H1 (cell line): Measurements from ENCODE around the gene C1orf174. TPM values are rescaled to one million over a fixed set of nuclear protein-coding genes. Genes with fewer than 3 reads are reported as not detected.

ENCODE experiments used
- CTCF ChIA-PET: fragments of 300-600 bp; sonication (Branson Sonifier 250); formaldehyde crosslinking; loops from one replicate; lab custom pipeline; 2021; ENCODE audit not compliant: partially characterized antibody; lab: Charles Lee
- POLR2A ChIA-PET: fragments of 300-600 bp; sonication (Branson Sonifier 250); formaldehyde crosslinking; loops from one replicate; lab custom pipeline; 2021; ENCODE audit warnings: inconsistent platforms; ENCODE audit not compliant: partially characterized antibody; lab: Charles Lee
- DNase-seq, 2 experiments: peaks; one replicate each; pipeline versions ENCODE4 v3.0.0 to v3.0.0-alpha.2; 2010 to 2022; ENCODE audit warnings: low spot score in 2 of 2, low read depth in 1 of 2, mixed read lengths in 1 of 2
- FAIRE-seq: peaks from 2 replicates; lab custom pipeline; 2011; peaks lifted over from hg19 to GRCh38; lab: Jason Lieb, UNC
- H2AFZ ChIP-seq: 2 replicates; pipeline ENCODE4 v1.8.1; 2012; ENCODE audit warnings: low read length, inconsistent platforms
- H2AK5ac ChIP-seq: 2 replicates; pipeline ENCODE4 v1.6.1; 2013; ENCODE audit warnings: low read depth, low read length
- H2BK120ac ChIP-seq: replicated peaks from 2 replicates; pipeline ENCODE3; 2013; ENCODE audit warnings: low read depth, low read length, inconsistent platforms
- H2BK12ac ChIP-seq: 2 replicates; pipeline ENCODE4 v1.6.1; 2013; ENCODE audit warnings: low read depth, low read length
- H2BK15ac ChIP-seq: 2 replicates; pipeline ENCODE4 v1.6.1; 2013; ENCODE audit warnings: low read length
- H2BK20ac ChIP-seq: 2 replicates; pipeline ENCODE4 v1.6.1; 2013; ENCODE audit warnings: low read length
- H2BK5ac ChIP-seq: 2 replicates; pipeline ENCODE4 v1.6.1; 2013; ENCODE audit warnings: low read depth, low read length
- H3K14ac ChIP-seq: 2 replicates; pipeline ENCODE4 v1.6.1; 2013; ENCODE audit warnings: inconsistent platforms; ENCODE audit not compliant: insufficient read length
- H3K18ac ChIP-seq: 2 replicates; pipeline ENCODE4 v1.6.1; 2013; ENCODE audit warnings: low read length; ENCODE audit errors: extremely low read depth
- H3K23ac ChIP-seq: 2 replicates; pipeline ENCODE4 v1.6.1; 2013; ENCODE audit warnings: inconsistent platforms; ENCODE audit not compliant: insufficient read length
- H3K23me2 ChIP-seq: 2 replicates; pipeline ENCODE4 v1.6.1; 2013; ENCODE audit warnings: low read depth, low read length
- H3K27ac ChIP-seq: 2 replicates; pipeline ENCODE4 v1.6.1; 2011; ENCODE audit warnings: low read depth, low read length, inconsistent platforms
- H3K27me3 ChIP-seq, 4 experiments: replicated peaks in 1 of 4; 1 replicate in 1 of 4; 2 replicates in 3 of 4; pipeline versions ENCODE4 v1.6.1 to v1.8.1; 2011 to 2013; ENCODE audit warnings: low read length in 3 of 4, mild to moderate bottlenecking in 3 of 4, inconsistent platforms in 2 of 4, mixed read lengths in 2 of 4, moderate library complexity in 1 of 4; ENCODE audit not compliant: control insufficient read depth in 3 of 4, insufficient read depth in 3 of 4; ENCODE audit errors: extremely low read depth in 1 of 4
- H3K36me3 ChIP-seq, 4 experiments: 2 replicates each; pipeline versions ENCODE4 v1.6.1 to v1.8.1; 2011 to 2013; ENCODE audit warnings: mild to moderate bottlenecking in 4 of 4, low read length in 3 of 4, moderate library complexity in 2 of 4, control low read depth in 1 of 4, inconsistent platforms in 1 of 4; ENCODE audit not compliant: insufficient read depth in 4 of 4, control insufficient read depth in 2 of 4
- H3K4ac ChIP-seq: replicated peaks from 2 replicates; pipeline ENCODE3; 2013; ENCODE audit warnings: low read length, low read depth, mixed read lengths, inconsistent platforms; ENCODE audit not compliant: insufficient read length
- H3K4me1 ChIP-seq, 4 experiments: replicated peaks in 1 of 4; 1 replicate in 1 of 4; 2 replicates in 3 of 4; pipeline versions ENCODE4 v1.6.1 to v1.8.1; 2011 to 2013; ENCODE audit warnings: low read length in 3 of 4, inconsistent platforms in 2 of 4, mixed read lengths in 1 of 4; ENCODE audit not compliant: insufficient read depth in 4 of 4, control insufficient read depth in 3 of 4
- H3K4me2 ChIP-seq, 2 experiments: 2 replicates each; pipeline versions ENCODE4 v1.6.1 to v1.8.1; 2011 to 2013; ENCODE audit warnings: low read depth in 2 of 2, low read length in 2 of 2, control low read depth in 1 of 2, inconsistent platforms in 1 of 2, mild to moderate bottlenecking in 1 of 2; ENCODE audit not compliant: insufficient read depth in 1 of 2
- H3K4me3 ChIP-seq, 4 experiments: fragments of 200-600, 300-600 bp in 1 of 4; sonication (generic), shearing (Covaris generic), sonication (Bioruptor Twin) in 1 of 4; 2 replicates each; pipeline versions ENCODE4 v1.5.1 to v1.8.1; 2011 to 2016; ENCODE audit warnings: low read length in 4 of 4, low read depth in 3 of 4, control low read depth in 2 of 4, inconsistent platforms in 2 of 4, mild to moderate bottlenecking in 2 of 4, mixed read lengths in 1 of 4, moderate library complexity in 1 of 4; ENCODE audit not compliant: insufficient read depth in 2 of 4; ENCODE audit errors: extremely low read depth in 1 of 4
- H3K56ac ChIP-seq: replicated peaks from 2 replicates; pipeline ENCODE3; 2013; ENCODE audit warnings: low read depth, mild to moderate bottlenecking, mixed read lengths, low read length, inconsistent platforms; ENCODE audit not compliant: insufficient read length
- H3K79me1 ChIP-seq: 2 replicates; pipeline ENCODE4 v1.6.1; 2013; ENCODE audit warnings: low read depth, low read length, control low read depth
- H3K79me2 ChIP-seq, 2 experiments: 2 replicates each; pipeline versions ENCODE4 v1.6.1 to v1.8.1; 2012 to 2013; ENCODE audit warnings: low read length in 2 of 2, mild to moderate bottlenecking in 2 of 2, inconsistent platforms in 1 of 2; ENCODE audit not compliant: insufficient read depth in 2 of 2, control insufficient read depth in 1 of 2
- H3K9ac ChIP-seq, 4 experiments: replicated peaks in 1 of 4; 1 replicate in 1 of 4; 2 replicates in 3 of 4; pipeline versions ENCODE4 v1.6.1 to v1.8.1; 2011 to 2013; ENCODE audit warnings: low read depth in 3 of 4, low read length in 3 of 4, control low read depth in 2 of 4, mild to moderate bottlenecking in 2 of 4, moderate library complexity in 2 of 4, inconsistent platforms in 1 of 4; ENCODE audit errors: extremely low read depth in 1 of 4
- H3K9me3 ChIP-seq, 2 experiments: 2 replicates each; pipeline versions ENCODE4 v1.6.1 to v1.8.1; 2012 to 2013; ENCODE audit warnings: mild to moderate bottlenecking in 2 of 2, moderate library complexity in 2 of 2, control low read depth in 1 of 2, inconsistent platforms in 1 of 2, low read depth in 1 of 2, low read length in 1 of 2, mixed read lengths in 1 of 2; ENCODE audit not compliant: insufficient read depth in 2 of 2
- H4K20me1 ChIP-seq, 2 experiments: replicated peaks in 1 of 2; 2 replicates each; pipeline versions ENCODE3 to v1.8.1; 2011 to 2013; ENCODE audit warnings: inconsistent platforms in 2 of 2, low read length in 2 of 2, mild to moderate bottlenecking in 1 of 2; ENCODE audit not compliant: insufficient read depth in 2 of 2, control insufficient read depth in 1 of 2
- H4K5ac ChIP-seq: 2 replicates; pipeline ENCODE4 v1.6.1; 2013; ENCODE audit warnings: low read length, low read depth, mixed read lengths, inconsistent platforms; ENCODE audit not compliant: insufficient read length
- H4K8ac ChIP-seq: 2 replicates; pipeline ENCODE4 v1.8.0; 2013; ENCODE audit warnings: mild to moderate bottlenecking, moderate library complexity, low read length, inconsistent platforms; ENCODE audit not compliant: insufficient read depth; ENCODE audit errors: extremely low read depth
- H4K91ac ChIP-seq: replicated peaks from 2 replicates; pipeline ENCODE3; 2013; ENCODE audit warnings: low read length, mixed read lengths, inconsistent platforms; ENCODE audit not compliant: insufficient read length
- CEBPB ChIP-seq: IDR thresholded peaks from 2 replicates; pipeline ENCODE4 v1.6.1; 2012; ENCODE audit warnings: low read depth, low read length
- EGR1 ChIP-seq: IDR thresholded peaks from 2 replicates; pipeline ENCODE4 v1.6.1; 2011; ENCODE audit warnings: low read depth, low read length, borderline replicate concordance
- EZH2 ChIP-seq: fragments of 200-600 bp; sonication (generic); IDR thresholded peaks from 2 replicates; pipeline ENCODE4 v1.7.1; 2012; ENCODE audit warnings: low read depth, mild to moderate bottlenecking, moderate library complexity, low read length, inconsistent platforms; ENCODE audit not compliant: severe bottlenecking
- FOSL1 ChIP-seq: IDR thresholded peaks from 2 replicates; pipeline ENCODE4 v1.6.1; 2011; ENCODE audit warnings: mild to moderate bottlenecking, low read depth, low read length, moderate library complexity; ENCODE audit not compliant: insufficient read depth
- RAD21 ChIP-seq, 2 experiments: IDR thresholded peaks in 1 of 2; conservative IDR thresholded peaks in 1 of 2; 2 replicates each; pipeline ENCODE4 v1.6.1; 2011; ENCODE audit warnings: low read depth in 2 of 2, low read length in 2 of 2, improper control_type of control experiment in 1 of 2, inconsistent platforms in 1 of 2, mild to moderate bottlenecking in 1 of 2, moderate library complexity in 1 of 2
- RFX5 ChIP-seq: IDR thresholded peaks from 2 replicates; pipeline ENCODE4 v1.6.1; 2011; ENCODE audit warnings: low read depth, low read length, improper control_type of control experiment, borderline replicate concordance
- RXRA ChIP-seq: IDR thresholded peaks from 2 replicates; pipeline ENCODE4 v1.6.1; 2011; ENCODE audit warnings: low read depth, mild to moderate bottlenecking, low read length, moderate library complexity; ENCODE audit not compliant: insufficient read depth
- SP4 ChIP-seq: IDR thresholded peaks from 2 replicates; pipeline ENCODE4 v1.6.1; 2012; ENCODE audit warnings: low read length, inconsistent platforms
- SRF ChIP-seq: IDR thresholded peaks from 2 replicates; pipeline ENCODE4 v1.6.1; 2011; ENCODE audit warnings: mild to moderate bottlenecking, low read depth, low read length, moderate library complexity
- TBP ChIP-seq: IDR thresholded peaks from 2 replicates; pipeline ENCODE4 v1.6.1; 2011; ENCODE audit warnings: low read depth, low read length, improper control_type of control experiment
- WGBS, 2 experiments: shearing (Covaris generic) in 1 of 2; methylation state at CpG; one replicate each; pipeline versions ENCODE4 v1.1.6 to v1.1.7; 2013 to 2015; ENCODE audit warnings: low lambda C conversion rate in 2 of 2, mixed read lengths in 2 of 2, inconsistent platforms in 1 of 2, low coverage in 1 of 2, missing lambda C conversion rate in 1 of 2; ENCODE audit not compliant: insufficient replicate concordance in 2 of 2, insufficient coverage in 1 of 2, insufficient read length in 1 of 2; ENCODE audit errors: extremely low coverage in 1 of 2, missing lambda C conversion rate in 1 of 2; 5-methylcytosine and 5-hydroxymethylcytosine counted together
- polyA plus RNA-seq, 7 experiments: library from polyadenylated mRNA; depleted of rRNA in 3 of 7; stranded (reverse) in 5 of 7; unstranded in 2 of 7; fragments of >200 nt in 5 of 7; fragments of 200-250 nt in 2 of 7; gene quantifications; 1 replicate in 5 of 7; 2 replicates in 1 of 7; 4 replicates in 1 of 7; pipeline versions ENCODE4 v1.2.1 to v1.2.3, GENCODE V29; 2011 to 2013; ENCODE audit warnings: missing spikeins in 2 of 7, mixed read lengths in 2 of 7
- total RNA-seq: library from RNA; stranded (reverse); fragmentation: NEBNext Ultra II Directional; extraction: Animal tissue kit (Norgen Biotek cat#: 25700); gene quantifications from 2 replicates; pipeline ENCODE4 v1.2.1, GENCODE V29; 2021

The C1orf174 gene
- total and polyA plus RNA-seq, 2 of the 8 experiments (the other 6 are each of a cell fraction or from before 2014, with no cell fraction given) = 28.4 to 32.4 TPM

DNA sequence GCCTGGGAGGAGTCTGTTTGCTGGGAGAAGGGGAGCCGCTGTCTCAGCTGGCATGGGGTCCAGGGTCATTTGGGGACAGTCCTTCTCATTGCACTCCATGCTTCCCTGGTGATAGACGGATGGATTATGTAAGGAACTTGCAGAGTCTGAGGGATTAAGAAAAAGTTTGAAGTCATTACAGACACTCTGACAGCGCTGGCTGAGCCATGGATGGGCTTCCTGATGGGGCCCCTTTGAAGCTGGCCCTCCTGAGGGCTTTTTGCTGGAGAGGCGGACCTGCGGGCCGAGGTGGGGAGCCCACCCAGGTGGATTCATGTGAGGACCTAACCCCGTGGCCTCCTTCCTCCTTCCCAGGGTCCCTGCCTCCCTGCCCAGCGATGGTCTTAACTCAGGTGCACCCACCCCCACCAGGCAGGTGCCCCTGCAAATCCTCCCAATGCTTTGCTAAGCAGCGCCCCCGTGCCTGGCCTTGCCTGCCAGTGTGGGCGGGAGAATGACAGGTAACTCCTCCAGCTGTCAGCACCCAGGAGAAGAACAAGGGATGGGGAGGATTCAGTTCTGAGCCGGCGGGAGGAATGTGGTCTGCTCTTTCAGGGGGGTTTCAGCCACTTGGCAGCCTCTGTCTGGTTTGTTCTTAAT is 24.2 kb upstream of the C1orf174 start:
- DNase-seq = no peak
- no peak overlapping the region for H3K4me3 ChIP-seq
- H3K18ac ChIP-seq = no peak overlapping the region
- H3K23ac ChIP-seq = no peak overlapping the region
- no peaks in the 10 kb centered on the region; a peak in 1 of 8 replicates for H3K36me3 ChIP-seq
- no peak for FAIRE-seq
- H4K91ac ChIP-seq = no peak overlapping the region
- H3K4me2 ChIP-seq = no peak overlapping the region
- H3K9me3 ChIP-seq = no peaks in the 10 kb centered on the region
- ChIA-PET CTCF (no interaction called here), POLR2A (no interaction called here)
- H2AFZ ChIP-seq = no peak overlapping the region
- H3K27me3 ChIP-seq = peaks cover 0 to 3% (median 0%) of the 10 kb centered on the region in 4 experiments; a peak in 1 of 7 replicates
- no peak overlapping the region for H2BK15ac ChIP-seq
- H4K5ac ChIP-seq = no peak overlapping the region
- H3K79me1 ChIP-seq = peaks cover 2% of the 10 kb centered on the region; the same call in 1 of the 2 replicates
- peaks cover 0 to 3% of the 10 kb centered on the region in 2 experiments for H4K20me1 ChIP-seq
- H2AK5ac ChIP-seq = no peak overlapping the region
- no peak overlapping the region for H3K9ac ChIP-seq
- peaks cover 0 to 3% (median 0%) of the 10 kb centered on the region in 4 experiments; a peak in 2 of 7 replicates for H3K4me1 ChIP-seq
- H3K79me2 ChIP-seq = no peaks in the 10 kb centered on the region
- H3K14ac ChIP-seq = no peak overlapping the region
- H2BK5ac ChIP-seq = no peak overlapping the region
- whole genome bisulfite sequencing, 2 experiments = 81% methylated on average over 13 of the region's 13 CpGs; no CpG with 5 or more reads in 1 of the 2 experiments
- no peak overlapping the region for H3K4ac ChIP-seq
- no peak overlapping the region for H3K27ac ChIP-seq
- no peak overlapping the region for H2BK20ac ChIP-seq
- peaks cover 8% of the 10 kb centered on the region; the same call in 1 of the 2 replicates for H3K23me2 ChIP-seq
- no peak overlapping the region; the same call in 1 of the 2 replicates for H4K8ac ChIP-seq
- no peak overlapping the region for H3K56ac ChIP-seq
- H2BK12ac ChIP-seq = no peak overlapping the region
- H2BK120ac ChIP-seq = no peak overlapping the region
- no peak for TF ChIP-seq CEBPB
- no peak for TF ChIP-seq RAD21 (IDR thresholded peaks at IDR 0.05 in 1 of 2, conservative IDR thresholded peaks at IDR 0.05 in 1 of 2; ENCODE audit: low read depth in 2 of 2, low read length in 2 of 2)
- TF ChIP-seq RFX5 = no peak
- no peak for TF ChIP-seq FOSL1
- TF ChIP-seq EZH2 = no peak
- TF ChIP-seq RXRA = no peak
- TF ChIP-seq SRF = no peak
- no peak for TF ChIP-seq SP4
- TF ChIP-seq EGR1 = no peak
- no peak for TF ChIP-seq TBP
